HG02884 (cell line): ENCODE data around the gene PLAAT5.
"Not testable (repeated sequence)": the region's sequence is repeated elsewhere in the genome, so short reads cannot be mapped to it uniquely, and the experiment has no call there.

Experiments
- ATAC-seq: cut with Tn5 transposase; IDR thresholded peaks from one replicate; pipeline ENCODE4 v1.9.1; 2021; ENCODE audit warnings: mild to moderate bottlenecking, moderate library complexity; ENCODE audit not compliant: unreplicated experiment

PLAAT5 gene

GRCh38 chr11:63488789-63489188 is 2.2 kb downstream of the PLAAT5 start:
- no peak for ATAC-seq

GRCh38 chr11:63485777-63486176 is 5.2 kb downstream of the PLAAT5 start:
- ATAC-seq: no peak

- no peak for ATAC-seq
Measured at GRCh38 chr11:63480039-63480438, 10.9 kb downstream of the PLAAT5 start.

GRCh38 chr11:63478896-63479295 is 12.1 kb downstream of the PLAAT5 start:
- ATAC-seq: no peak

GRCh38 chr11:63476618-63477017 is 14.3 kb downstream of the PLAAT5 start:
- ATAC-seq: no peak

- no peak for ATAC-seq
Measured at GRCh38 chr11:63472372-63472771, 18.6 kb downstream of the PLAAT5 start.

GRCh38 chr11:63470311-63470710 is 20.7 kb downstream of the PLAAT5 start:
- ATAC-seq: no peak

GRCh38 chr11:63462137-63462536 is 28.8 kb downstream of the PLAAT5 start:
- no peak for ATAC-seq

- no peak for ATAC-seq
Measured at GRCh38 chr11:63459586-63459985, 31.4 kb downstream of the PLAAT5 start.

- ATAC-seq: no peak
Measured at GRCh38 chr11:63448646-63449045, 42.3 kb downstream of the PLAAT5 start.

- ATAC-seq: no peak
Measured at GRCh38 chr11:63445720-63446119, 45.2 kb downstream of the PLAAT5 start.

GRCh38 chr11:63445118-63445517 is 45.8 kb downstream of the PLAAT5 start:
- no peak for ATAC-seq

- ATAC-seq: no peak
Measured at GRCh38 chr11:63444160-63444559, 46.8 kb downstream of the PLAAT5 start.

GRCh38 chr11:63443714-63444113 is 47.3 kb downstream of the PLAAT5 start:
- no peak for ATAC-seq

GRCh38 chr11:63435831-63436230 is 55.1 kb downstream of the PLAAT5 start:
- not testable (repeated sequence) for ATAC-seq

- not testable (repeated sequence) for ATAC-seq
Measured at GRCh38 chr11:63435351-63435750, 55.6 kb downstream of the PLAAT5 start.

GRCh38 chr11:63430731-63431130 is 60.2 kb downstream of the PLAAT5 start:
- ATAC-seq: not testable (repeated sequence)

- no peak for ATAC-seq
Measured at GRCh38 chr11:63427971-63428508, 62.9 kb downstream of the PLAAT5 start.

GRCh38 chr11:63417174-63417852 is 73.7 kb downstream of the PLAAT5 start:
- ATAC-seq: no peak
